Measurements from ENCODE around the gene FBXO21. TPM values are rescaled to one million over a fixed set of nuclear protein-coding genes. Genes with fewer than 3 reads are reported as not detected.

FBXO21 gene
- total RNA-seq, 1 experiment from 2014 or later: 37.8 TPM

DNA sequence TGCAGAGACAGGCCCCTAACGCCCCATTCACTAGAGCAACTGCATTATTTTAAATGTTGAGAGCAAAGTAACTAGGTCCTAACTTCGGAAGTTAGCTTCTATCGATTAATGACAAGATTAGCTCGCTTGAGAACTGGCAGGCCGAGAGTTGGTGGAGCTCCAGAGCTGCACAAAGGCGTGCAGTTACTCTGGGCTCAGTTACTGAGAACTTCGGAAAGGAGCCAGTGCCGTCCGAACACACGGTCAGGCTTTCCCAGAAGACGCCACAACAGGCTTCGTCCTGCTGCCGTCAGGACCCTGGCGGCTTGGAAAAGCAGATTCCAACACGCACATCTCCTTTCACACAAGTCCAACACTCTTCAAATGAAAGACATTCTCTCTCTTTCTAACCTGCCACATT is 45.7 kb downstream of the FBXO21 start:
- no peaks in the 10 kb centered on the region for H3K27me3 ChIP-seq (ENCODE audit: control insufficient read depth, insufficient read depth, low read length)

DNA sequence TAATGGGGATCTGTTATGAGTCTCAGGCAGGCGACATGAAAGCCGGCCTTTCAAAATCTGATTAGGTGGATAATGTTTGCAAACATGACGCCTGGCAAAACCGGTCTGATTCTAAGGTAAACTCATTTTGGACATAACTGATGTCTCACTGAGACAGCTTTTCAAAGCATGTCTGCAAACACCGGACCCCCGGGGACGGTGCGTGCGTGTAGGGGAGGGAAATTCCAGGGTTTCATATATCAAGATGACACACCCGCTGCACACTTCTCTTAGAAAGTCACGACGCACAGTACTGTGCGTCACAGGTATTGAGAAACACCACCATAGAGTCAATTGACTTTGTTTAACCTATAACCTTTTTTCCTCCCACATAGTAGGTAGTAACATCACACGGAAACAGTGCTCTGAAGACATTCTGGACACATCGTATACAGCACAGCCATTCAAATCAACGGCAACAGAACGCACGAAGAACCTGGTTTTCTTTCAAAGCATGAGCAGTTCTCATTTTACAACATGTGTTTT is 47.2 kb downstream of the FBXO21 start:
- no TSS peak for BruUV-seq (replicated peaks)
- H3K4me3 ChIP-seq (ENCODE audit: low read depth in 2 of 2, low read length in 2 of 2): no peak overlapping the region

More for the DNA sequence above, 45.7 kb downstream of the FBXO21 start:
- TF ChIP-seq TCF7L2 (IDR thresholded peaks at IDR 0.05; ENCODE audit: low read depth, low read length) (no peak), SIN3A (IDR thresholded peaks at IDR 0.05; ENCODE audit: borderline replicate concordance, insufficient read depth, low read depth, low read length) (no peak), POLR2AphosphoS5 (IDR thresholded peaks at IDR 0.05; ENCODE audit: low read depth, low read length) (no peak)
- TF ChIP-seq, protein P1, sequence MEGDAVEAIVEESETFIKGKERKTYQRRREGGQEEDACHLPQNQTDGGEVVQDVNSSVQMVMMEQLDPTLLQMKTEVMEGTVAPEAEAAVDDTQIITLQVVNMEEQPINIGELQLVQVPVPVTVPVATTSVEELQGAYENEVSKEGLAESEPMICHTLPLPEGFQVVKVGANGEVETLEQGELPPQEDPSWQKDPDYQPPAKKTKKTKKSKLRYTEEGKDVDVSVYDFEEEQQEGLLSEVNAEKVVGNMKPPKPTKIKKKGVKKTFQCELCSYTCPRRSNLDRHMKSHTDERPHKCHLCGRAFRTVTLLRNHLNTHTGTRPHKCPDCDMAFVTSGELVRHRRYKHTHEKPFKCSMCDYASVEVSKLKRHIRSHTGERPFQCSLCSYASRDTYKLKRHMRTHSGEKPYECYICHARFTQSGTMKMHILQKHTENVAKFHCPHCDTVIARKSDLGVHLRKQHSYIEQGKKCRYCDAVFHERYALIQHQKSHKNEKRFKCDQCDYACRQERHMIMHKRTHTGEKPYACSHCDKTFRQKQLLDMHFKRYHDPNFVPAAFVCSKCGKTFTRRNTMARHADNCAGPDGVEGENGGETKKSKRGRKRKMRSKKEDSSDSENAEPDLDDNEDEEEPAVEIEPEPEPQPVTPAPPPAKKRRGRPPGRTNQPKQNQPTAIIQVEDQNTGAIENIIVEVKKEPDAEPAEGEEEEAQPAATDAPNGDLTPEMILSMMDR (IDR thresholded peaks at IDR 0.05): no peak
- TF ChIP-seq, protein P2, sequence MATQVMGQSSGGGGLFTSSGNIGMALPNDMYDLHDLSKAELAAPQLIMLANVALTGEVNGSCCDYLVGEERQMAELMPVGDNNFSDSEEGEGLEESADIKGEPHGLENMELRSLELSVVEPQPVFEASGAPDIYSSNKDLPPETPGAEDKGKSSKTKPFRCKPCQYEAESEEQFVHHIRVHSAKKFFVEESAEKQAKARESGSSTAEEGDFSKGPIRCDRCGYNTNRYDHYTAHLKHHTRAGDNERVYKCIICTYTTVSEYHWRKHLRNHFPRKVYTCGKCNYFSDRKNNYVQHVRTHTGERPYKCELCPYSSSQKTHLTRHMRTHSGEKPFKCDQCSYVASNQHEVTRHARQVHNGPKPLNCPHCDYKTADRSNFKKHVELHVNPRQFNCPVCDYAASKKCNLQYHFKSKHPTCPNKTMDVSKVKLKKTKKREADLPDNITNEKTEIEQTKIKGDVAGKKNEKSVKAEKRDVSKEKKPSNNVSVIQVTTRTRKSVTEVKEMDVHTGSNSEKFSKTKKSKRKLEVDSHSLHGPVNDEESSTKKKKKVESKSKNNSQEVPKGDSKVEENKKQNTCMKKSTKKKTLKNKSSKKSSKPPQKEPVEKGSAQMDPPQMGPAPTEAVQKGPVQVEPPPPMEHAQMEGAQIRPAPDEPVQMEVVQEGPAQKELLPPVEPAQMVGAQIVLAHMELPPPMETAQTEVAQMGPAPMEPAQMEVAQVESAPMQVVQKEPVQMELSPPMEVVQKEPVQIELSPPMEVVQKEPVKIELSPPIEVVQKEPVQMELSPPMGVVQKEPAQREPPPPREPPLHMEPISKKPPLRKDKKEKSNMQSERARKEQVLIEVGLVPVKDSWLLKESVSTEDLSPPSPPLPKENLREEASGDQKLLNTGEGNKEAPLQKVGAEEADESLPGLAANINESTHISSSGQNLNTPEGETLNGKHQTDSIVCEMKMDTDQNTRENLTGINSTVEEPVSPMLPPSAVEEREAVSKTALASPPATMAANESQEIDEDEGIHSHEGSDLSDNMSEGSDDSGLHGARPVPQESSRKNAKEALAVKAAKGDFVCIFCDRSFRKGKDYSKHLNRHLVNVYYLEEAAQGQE (IDR thresholded peaks at IDR 0.05; ENCODE audit: insufficient read depth in 1 of 2, low read depth in 2 of 2, low read length in 1 of 2): no peak
- Histone ChIP-seq H3K9me3 (ENCODE audit: control insufficient read depth, insufficient read depth, low read depth, low read length) (no peaks in the 10 kb centered on the region), H3K4me1 (ENCODE audit: control insufficient read depth, insufficient read depth, low read length) (no peaks in the 10 kb centered on the region), H3K4me3 (ENCODE audit: low read depth in 2 of 2, low read length in 2 of 2) (no peak overlapping the region), H3K27ac (ENCODE audit: low read length) (no peak overlapping the region), H3K36me3 (ENCODE audit: control insufficient read depth, insufficient read depth, low read length) (peaks cover 5% of the 10 kb centered on the region; the same call in 1 of the 2 replicates)
- no TSS peak for BruUV-seq (replicated peaks)
- POLR2A ChIA-PET: no interaction called here
- no peak for DNase-seq (ENCODE audit: low read depth, low spot score)
- intact Hi-C loops (cut with micrococcal nuclease; ENCODE audit: unreplicated experiment) (no loop called here), in situ Hi-C loops (cut with HindIII; ENCODE audit: low pct_unique_long_range_greater_than_20kb, low sequenced_read_pairs) (no loop called here)
- CTCF ChIA-PET: no interaction called here
- no peak for ATAC-seq

More for the DNA sequence above, 47.2 kb downstream of the FBXO21 start:
- CTCF ChIA-PET: no interaction called here
- intact Hi-C loops (cut with micrococcal nuclease; ENCODE audit: unreplicated experiment): no loop called here
- Histone ChIP-seq H3K9me3 (ENCODE audit: control insufficient read depth, insufficient read depth, low read depth, low read length) (no peaks in the 10 kb centered on the region), H3K36me3 (ENCODE audit: control insufficient read depth, insufficient read depth, low read length) (peaks cover 5% of the 10 kb centered on the region; the same call in 1 of the 2 replicates), H3K27me3 (ENCODE audit: control insufficient read depth, insufficient read depth, low read length) (no peaks in the 10 kb centered on the region), H3K4me1 (ENCODE audit: control insufficient read depth, insufficient read depth, low read length) (no peaks in the 10 kb centered on the region), H3K27ac (ENCODE audit: low read length) (no peak overlapping the region)
- in situ Hi-C loops (cut with HindIII; ENCODE audit: low pct_unique_long_range_greater_than_20kb, low sequenced_read_pairs): no loop called here
- ATAC-seq (no peak), DNase-seq (ENCODE audit: low read depth, low spot score) (no peak)
- POLR2A ChIA-PET: interaction anchor here (0.6 kb wide), 1 partner anchor 110 kb away, joined by 6 read pairs; no protein-coding TSS in a partner anchor
- TF ChIP-seq, protein P1 (IDR thresholded peaks at IDR 0.05): no peak
- no peak for TF ChIP-seq TCF7L2 (IDR thresholded peaks at IDR 0.05; ENCODE audit: low read depth, low read length)
- TF ChIP-seq POLR2AphosphoS5 (IDR thresholded peaks at IDR 0.05; ENCODE audit: low read depth, low read length): no peak
- TF ChIP-seq, protein P2 (IDR thresholded peaks at IDR 0.05; ENCODE audit: insufficient read depth in 1 of 2, low read depth in 2 of 2, low read length in 1 of 2): no peak
- no peak for TF ChIP-seq SIN3A (IDR thresholded peaks at IDR 0.05; ENCODE audit: borderline replicate concordance, insufficient read depth, low read depth, low read length)
